Suppressor macrophage (primary cell): ENCODE data around the gene NTN3.
"Not testable (repeated sequence)": the region's sequence is repeated elsewhere in the genome, so short reads cannot be mapped to it uniquely, and the experiment has no call there.

Source experiments
- DNase-seq, 4 experiments: peaks; one replicate each; pipeline ENCODE4 v3.0.0-alpha.2; 2020 to 2022

Gene NTN3

DNA sequence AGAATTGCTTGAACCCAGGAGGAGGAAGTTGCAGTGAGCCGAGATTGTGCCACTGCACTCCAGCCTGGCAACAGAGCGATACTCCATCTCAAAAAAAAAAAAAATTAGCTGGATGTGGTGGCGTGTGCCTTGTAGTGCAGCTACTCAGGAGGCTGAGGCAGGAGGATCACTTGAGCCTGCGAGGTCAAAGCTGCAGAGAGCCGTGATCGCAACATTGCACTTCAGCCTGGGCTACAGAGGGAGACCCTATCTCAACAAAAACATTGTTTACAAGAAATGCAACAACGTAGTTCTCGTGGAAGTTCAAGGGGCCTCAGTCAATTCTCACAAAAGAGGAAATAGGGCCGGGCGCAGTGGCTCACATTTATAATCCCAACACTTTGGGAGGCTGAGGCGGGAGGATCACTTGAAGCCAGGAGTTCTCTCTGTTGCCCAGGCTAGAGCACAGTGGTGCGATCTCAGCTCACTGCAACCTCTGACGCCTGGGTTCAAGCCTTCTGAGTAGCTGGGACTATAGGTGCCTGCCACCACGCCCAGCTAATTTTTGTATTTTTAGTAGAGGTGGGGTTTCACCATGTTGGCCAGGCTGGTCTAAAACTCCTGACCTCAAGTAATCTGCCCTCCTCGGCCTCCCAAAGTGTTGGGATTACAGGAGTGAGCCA is 29.8 kb upstream of the NTN3 start:
- not testable (repeated sequence) for DNase-seq

- no peak for DNase-seq
These were observed 27.5 kb upstream of the NTN3 start for GRCh38 chr16:2443555-2443954.

DNA sequence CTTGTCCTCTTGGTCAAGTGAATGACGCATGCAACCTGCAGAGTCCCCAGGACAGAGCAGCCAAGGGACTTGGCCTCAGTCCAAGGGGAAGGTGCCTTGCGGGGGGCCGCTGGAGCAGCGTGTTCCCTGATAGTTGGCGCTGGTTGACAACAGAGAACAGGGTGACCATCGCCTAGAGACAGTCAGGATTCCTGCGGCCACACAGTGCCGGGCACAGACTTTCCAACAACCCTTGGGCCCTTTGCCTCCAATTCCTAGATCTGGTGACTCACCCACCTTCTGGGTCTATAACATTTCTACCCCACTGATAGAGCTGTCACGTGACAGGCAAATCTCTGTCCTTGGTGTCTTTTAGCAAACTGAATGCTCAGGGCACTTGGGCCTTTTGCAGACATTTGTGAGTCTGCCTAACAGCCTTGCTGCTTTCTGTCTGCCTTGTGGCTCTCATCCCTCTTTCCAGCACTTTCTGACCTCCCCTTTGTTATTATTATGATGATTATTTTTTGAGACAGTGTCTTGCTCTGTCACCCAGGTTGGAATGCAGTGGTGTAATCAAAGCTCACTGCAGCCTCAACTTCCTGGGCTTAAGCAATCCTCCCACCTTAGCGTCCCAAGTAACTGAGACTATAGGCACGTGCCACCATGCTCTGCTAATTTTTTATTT is 23.0 kb upstream of the NTN3 start:
- DNase-seq = no peak

DNA sequence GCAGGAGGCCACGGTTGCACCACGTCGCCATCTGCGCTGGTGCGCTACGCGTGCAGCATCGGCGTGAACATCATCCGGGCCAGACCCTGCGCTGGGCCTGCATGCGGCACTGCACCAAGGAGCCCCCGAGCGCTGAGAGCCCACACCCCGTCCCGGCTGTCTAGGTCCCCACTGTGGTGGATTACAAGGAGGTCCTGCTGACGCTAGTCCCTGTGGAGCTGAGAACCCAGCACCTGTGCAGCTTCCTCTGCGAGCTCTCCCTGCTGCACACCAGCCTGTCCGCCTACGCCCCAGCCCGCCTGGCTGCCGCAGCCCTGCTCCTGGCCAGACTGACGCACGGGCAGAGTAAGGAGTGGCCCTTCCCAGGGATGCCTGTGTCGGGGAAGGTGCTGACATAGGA is 22.0 kb upstream of the NTN3 start:
- no peak for DNase-seq

- no peak for DNase-seq
These were observed 20.6 kb upstream of the NTN3 start for GRCh38 chr16:2450535-2450934.

- DNase-seq = no peak
These were observed 20.1 kb upstream of the NTN3 start for GRCh38 chr16:2450975-2451381.

DNA sequence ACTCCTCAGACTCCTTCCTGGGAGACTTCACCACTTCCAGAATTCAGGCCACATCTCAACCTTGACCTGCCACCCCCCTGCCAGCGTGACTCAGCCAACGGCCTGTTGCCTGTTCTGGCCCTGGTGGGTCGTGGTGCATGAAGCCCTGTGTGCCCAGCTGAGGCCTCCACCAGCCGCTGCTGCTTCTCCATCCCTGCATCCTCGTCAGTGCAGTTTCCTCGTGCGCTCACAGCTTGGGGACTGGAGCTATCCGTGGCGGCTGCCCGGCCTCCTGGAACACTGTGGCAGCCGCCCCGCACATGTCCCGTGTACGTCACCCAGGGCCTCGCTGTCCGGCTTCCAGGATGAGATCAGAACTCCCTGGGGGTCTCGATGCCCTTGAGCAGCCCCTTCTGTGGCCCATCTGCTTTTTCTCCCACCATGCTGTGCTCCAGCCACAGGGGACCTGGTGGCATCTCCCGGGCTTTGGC is 19.2 kb upstream of the NTN3 start:
- no peak for DNase-seq

- DNase-seq = no peak
These were observed 18.4 kb upstream of the NTN3 start for GRCh38 chr16:2452650-2453049.

DNA sequence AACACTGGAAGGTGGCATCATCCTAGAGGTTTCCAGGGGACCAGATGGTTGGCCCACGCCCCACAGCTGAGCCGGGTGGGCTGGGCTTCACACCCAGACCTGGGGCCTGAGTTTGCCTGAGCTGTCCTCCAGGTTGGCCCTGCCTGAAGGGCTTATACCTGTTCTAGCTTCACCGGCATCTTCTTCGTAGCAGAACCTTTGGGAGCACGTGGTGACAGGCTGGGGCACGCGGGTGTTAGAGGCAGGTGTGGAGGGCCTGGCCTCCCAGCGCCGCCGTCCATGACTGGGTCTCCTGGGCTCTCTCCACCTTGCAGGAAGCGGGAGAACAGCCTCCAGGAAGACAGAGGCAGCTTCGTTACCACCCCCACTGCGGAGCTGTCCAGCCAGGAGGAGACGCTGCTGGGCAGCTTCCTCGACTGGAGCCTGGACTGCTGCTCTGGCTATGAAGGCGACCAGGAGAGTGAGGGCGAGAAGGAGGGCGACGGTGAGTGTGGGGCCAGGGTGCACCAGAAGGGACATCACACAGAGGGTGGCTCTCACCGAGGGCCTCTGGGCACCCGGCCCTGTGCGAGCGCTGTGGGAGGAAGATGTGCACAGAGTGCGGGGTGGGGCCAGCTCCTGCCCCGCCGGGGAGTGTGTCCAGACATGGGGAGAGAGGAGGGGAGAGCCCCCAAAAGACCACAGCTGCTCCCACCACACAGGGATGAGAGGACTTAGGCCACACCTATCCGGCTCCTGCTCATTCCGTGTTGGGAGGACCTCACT is 15.8 kb upstream of the NTN3 start:
- no peak for DNase-seq

DNA sequence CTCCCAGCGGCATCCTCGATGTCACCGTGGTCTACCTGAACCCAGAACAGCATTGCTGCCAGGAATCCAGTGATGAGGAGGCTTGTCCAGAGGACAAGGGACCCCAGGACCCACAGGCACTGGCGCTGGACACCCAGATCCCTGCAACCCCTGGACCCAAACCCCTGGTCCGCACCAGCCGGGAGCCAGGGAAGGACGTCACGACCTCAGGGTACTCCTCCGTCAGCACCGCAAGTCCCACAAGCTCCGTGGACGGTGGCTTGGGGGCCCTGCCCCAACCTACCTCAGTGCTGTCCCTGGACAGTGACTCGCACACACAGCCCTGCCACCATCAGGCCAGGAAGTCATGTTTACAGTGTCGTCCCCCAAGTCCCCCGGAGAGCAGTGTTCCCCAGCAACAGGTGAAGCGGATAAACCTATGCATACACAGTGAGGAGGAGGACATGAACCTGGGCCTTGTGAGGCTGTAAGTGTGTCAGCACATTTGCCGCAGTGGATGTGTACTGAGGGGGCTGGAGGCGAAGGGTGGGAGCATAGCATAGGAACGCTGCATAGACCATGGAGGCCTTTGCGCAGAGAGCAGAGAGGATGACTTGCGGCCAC is 14.4 kb upstream of the NTN3 start:
- no peak for DNase-seq

DNA sequence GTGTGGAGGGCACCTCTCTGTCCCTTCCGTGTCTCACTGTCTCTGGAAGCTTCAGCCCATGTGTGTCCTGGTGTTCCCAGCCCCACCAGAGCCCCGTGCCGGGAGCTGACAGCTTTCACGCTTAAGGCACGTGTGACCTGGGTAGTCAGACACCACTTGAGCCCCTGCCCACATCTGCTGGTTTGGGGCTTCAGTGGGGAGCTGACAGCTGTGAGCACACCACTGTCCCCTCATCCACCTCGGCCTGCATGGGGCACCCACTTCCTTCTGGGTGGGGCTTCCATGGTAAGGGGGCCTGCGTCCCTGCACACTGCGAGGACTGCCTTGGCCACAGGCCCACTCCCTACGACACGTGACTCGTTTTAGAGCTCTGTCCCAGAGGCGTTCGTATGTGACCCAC is 13.8 kb upstream of the NTN3 start:
- DNase-seq = no peak

- no peak for DNase-seq
These were observed 13.2 kb upstream of the NTN3 start for GRCh38 chr16:2457946-2458345.

- no peak for DNase-seq
These were observed 12.0 kb upstream of the NTN3 start for GRCh38 chr16:2458887-2459646.

DNA sequence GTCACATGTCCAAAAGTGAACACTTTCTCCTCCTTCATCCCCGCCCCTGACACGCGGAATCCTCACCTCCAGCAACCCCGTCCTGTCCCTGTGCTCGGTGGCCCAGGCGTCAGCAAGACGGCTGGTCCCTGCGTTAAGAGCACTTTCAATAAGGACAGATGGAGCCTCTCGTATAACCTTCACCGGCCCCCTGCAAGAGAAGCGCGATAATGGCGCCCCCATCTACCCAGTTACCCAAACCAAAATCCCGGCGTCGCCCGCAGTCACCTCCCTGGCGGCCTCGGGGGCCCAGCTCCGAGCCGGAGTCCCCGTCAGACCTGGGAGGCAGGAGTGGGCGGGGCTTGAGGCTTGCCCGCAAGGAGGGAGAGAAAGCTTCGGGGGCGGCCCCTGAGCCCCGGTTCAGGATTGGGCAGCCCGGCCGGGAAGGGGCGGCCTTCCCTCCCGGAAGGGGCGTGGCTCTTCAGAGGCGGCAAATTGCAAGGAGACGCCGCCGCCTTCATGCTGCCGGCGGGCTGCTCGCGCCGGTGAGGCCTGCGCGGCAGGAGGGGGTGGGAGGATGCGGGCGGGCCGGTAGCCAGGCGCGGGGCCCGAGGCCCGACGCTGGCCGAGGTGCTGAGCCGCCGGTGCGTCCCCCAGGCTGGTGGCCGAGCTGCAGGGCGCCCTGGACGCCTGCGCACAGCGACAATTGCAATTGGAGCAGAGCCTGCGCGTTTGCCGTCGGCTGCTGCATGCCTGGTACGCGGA is 11.3 kb upstream of the NTN3 start, which contains the start of gene TEDC2:
Gene TEDC2, plus strand, starts transcription at position 463 of the 744 bp plus-strand sequence. Its CDS starts 36 bp downstream, at position 499.
- DNase-seq = peak; percentile 95 to 98 (median 97)

GRCh38 chr16:2460391-2460713 is 10.7 kb upstream of the NTN3 start:
- DNase-seq = no peak

DNA sequence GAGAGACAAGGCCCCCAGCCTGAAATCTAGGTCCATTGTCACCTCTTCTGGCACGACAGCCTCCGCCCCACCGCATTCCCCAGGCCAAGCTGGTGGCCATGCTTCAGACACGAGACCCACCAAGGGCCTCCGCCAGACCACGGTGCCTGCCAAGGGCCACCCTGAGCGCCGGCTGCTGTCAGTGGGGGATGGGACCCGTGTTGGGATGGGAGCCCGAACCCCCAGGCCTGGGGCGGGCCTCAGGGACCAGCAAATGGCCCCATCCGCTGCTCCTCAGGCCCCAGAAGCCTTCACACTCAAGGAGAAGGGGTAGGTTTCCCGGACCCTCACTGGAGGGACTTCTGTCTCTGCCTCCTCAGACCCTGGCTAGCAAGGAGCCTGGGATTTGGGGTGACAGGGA is 10.2 kb upstream of the NTN3 start:
- DNase-seq = no peak

GRCh38 chr16:2462031-2462866 is 8.8 kb upstream of the NTN3 start:
- DNase-seq = no peak

DNA sequence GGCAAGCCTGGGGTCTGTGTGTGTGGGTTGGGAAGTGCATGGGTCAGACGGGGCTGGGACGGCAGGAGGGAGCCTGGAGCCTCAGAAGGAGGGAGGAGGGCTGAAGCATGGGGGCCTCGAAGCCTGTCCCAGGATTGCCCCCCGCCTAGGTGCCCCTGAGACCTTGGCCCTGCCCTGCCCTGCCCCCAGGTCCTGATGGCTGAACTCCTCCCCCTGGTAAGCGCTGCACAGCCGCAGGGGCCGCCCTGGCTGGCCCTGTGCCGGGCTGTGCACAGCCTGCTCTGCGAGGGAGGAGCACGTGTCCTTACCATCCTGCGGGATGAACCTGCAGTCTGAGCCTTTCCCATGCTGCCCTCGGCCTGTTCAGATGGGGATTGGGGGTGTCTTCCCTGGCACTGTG is 6.8 kb upstream of the NTN3 start:
- DNase-seq = no peak

DNA sequence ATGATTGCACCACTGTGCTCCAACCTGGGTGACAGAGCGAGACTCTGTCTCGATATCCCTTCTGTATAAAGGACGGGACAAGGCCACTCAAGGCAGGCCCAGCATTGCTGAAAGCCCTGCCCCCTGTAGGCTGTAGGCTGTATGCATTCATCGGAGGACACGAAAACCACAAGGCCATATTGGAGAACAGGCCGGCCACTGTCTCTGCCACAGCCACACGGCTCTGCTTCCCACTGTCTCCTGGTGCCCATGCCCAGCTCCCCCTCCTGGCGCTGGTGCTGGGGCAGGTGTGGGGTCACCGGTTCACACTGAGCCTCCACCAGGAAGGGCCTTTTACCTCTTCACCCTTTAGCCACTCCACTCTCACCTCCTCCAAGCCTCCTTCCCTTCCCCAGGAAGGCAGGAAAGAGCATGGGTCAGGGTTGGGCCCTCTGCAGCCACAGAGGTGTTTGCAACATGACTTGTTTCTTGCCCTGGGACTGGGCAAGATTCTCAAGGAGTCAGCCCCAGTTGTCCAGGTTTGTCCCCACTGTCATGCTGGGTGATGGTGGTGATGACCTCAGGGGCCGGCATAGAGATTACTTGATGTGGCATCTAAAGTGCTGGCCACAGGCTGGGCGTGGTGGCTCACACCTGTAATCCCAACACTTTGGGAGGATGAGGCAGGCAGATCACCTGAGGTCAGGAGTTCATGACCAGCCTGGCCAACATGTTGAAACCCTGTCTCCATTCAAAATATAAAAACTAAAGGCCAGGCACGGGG is 5.3 kb upstream of the NTN3 start:
- DNase-seq = peak in 1 of 4 experiments; percentile 36
